NCI-H2107 treated with DMSO at 0.1 percent for 48 hours (cell line): ENCODE measurements around the gene SLC3A2.
"Not testable (repeated sequence)": the region's sequence is repeated elsewhere in the genome, so short reads cannot be mapped to it uniquely, and the experiment has no call there.

Experiments
- DNase-seq: peaks from one replicate; lab custom pipeline; 2025; ENCODE audit not compliant: unreplicated experiment; lab: John Stamatoyannopoulos, UW

The SLC3A2 gene

GRCh38 chr11:62880803-62881578 is at the start of gene SLC3A2:
Gene SLC3A2, plus strand, starts transcription at chr11:62880896. Its CDS starts 128 bp downstream, at chr11:62881024.
- DNase-seq = peak; percentile 85

GRCh38 chr11:62830904-62831519 is 49.7 kb upstream of the SLC3A2 start:
- no peak for DNase-seq

- DNase-seq = peak; percentile 97
Observed at GRCh38 chr11:62831520-62832335, 49.0 kb upstream of the SLC3A2 start, which contains the start of gene STX5. Gene STX5, minus strand, starts transcription at chr11:62832051. Its CDS starts 808 bp downstream, at chr11:62831243.

GRCh38 chr11:62832336-62833234 is 48.1 kb upstream of the SLC3A2 start, which contains the start of gene TEX54:
Gene TEX54, minus strand, starts transcription at chr11:62832841.
- DNase-seq = no peak

- no peak for DNase-seq
Observed at GRCh38 chr11:62835336-62835735, 45.4 kb upstream of the SLC3A2 start.

- peak; percentile 90 for DNase-seq
Observed at GRCh38 chr11:62839050-62839945, 41.4 kb upstream of the SLC3A2 start, which contains the start of gene WDR74. Gene WDR74, minus strand, starts transcription at chr11:62839590. Its CDS starts 20 bp downstream, at chr11:62839570.

- not testable (repeated sequence) for DNase-seq
Observed at GRCh38 chr11:62840721-62841360, 39.9 kb upstream of the SLC3A2 start.

GRCh38 chr11:62841361-62842170 is 39.1 kb upstream of the SLC3A2 start:
- DNase-seq = peak; percentile 99

- DNase-seq = no peak
Observed at GRCh38 chr11:62842171-62842741, 38.4 kb upstream of the SLC3A2 start.

GRCh38 chr11:62842891-62843290 is 37.8 kb upstream of the SLC3A2 start:
- not testable (repeated sequence) for DNase-seq

GRCh38 chr11:62843466-62843865 is 37.2 kb upstream of the SLC3A2 start:
- no peak for DNase-seq

GRCh38 chr11:62844154-62844553 is 36.5 kb upstream of the SLC3A2 start:
- no peak for DNase-seq

GRCh38 chr11:62846177-62846576 is 34.5 kb upstream of the SLC3A2 start:
- no peak for DNase-seq

GRCh38 chr11:62847767-62848314 is 32.9 kb upstream of the SLC3A2 start:
- no peak for DNase-seq

GRCh38 chr11:62850911-62851806 is 29.5 kb upstream of the SLC3A2 start:
- no peak for DNase-seq

GRCh38 chr11:62851807-62852522 is 28.7 kb upstream of the SLC3A2 start:
- no peak for DNase-seq
